Measurements from ENCODE around the gene PIK3CA. TPM values are rescaled to one million over a fixed set of nuclear protein-coding genes. Genes with fewer than 3 reads are reported as not detected.
"Not testable (repeated sequence)": the region's sequence is repeated elsewhere in the genome, so short reads cannot be mapped to it uniquely, and the experiment has no call there.

PIK3CA gene
- total RNA-seq, 1 donor from 2014 or later, result 20.8 TPM

DNA sequence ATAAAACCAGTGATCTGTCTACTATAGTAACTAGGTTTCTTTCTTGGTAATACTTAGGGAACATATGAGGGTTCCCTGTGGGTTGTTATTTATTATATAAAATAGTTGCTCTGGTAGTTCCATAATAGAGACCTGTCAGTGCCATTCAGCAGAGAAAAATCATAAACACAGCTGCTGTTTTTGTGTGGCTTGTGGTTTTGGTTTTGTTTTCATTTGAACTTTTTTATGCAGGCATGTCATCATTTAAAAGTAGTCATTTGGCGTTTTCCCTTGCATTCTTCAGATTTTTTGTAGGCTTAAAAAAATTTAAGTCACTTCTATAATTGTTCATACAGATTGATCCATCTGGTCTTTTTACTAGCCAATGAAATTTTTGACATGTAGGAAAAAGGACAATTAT lies 47.9 kb downstream of the PIK3CA start:
- peak; percentile 33 to 71 for DNase-seq (ENCODE audit: low read depth in 2 of 2)

GRCh38 chr3:179196700-179197099 lies 48.5 kb downstream of the PIK3CA start:
- no peak for DNase-seq (ENCODE audit: low read depth in 2 of 2)

- DNase-seq (ENCODE audit: low read depth in 2 of 2), result no peak
These were observed 52.6 kb downstream of the PIK3CA start for GRCh38 chr3:179200790-179201189.

GRCh38 chr3:179215550-179215949 lies 67.4 kb downstream of the PIK3CA start:
- DNase-seq (ENCODE audit: low read depth in 2 of 2), result not testable (repeated sequence)

- DNase-seq (ENCODE audit: low read depth in 2 of 2), result not testable (repeated sequence)
These were observed 70.1 kb downstream of the PIK3CA start for GRCh38 chr3:179218213-179218612.

GRCh38 chr3:179223548-179223947 lies 75.4 kb downstream of the PIK3CA start:
- no peak for DNase-seq (ENCODE audit: low read depth in 2 of 2)

DNA sequence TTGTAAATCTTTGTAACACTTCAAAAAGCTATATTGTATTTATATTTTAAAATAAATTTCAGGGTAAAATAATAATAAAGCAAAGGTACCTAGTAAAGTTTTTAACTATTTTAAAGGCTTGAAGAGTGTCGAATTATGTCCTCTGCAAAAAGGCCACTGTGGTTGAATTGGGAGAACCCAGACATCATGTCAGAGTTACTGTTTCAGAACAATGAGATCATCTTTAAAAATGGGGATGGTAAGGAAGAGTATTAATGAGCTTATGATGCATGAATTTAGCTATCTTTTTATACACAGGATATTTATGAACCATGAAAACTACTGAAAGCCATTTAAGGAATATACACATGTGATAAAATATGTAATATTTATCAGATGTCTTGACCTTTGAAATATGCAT lies 76.4 kb downstream of the PIK3CA start:
- DNase-seq (ENCODE audit: low read depth in 2 of 2), result no peak

GRCh38 chr3:179227349-179227748 lies 79.2 kb downstream of the PIK3CA start:
- DNase-seq (ENCODE audit: low read depth in 2 of 2), result no peak

DNA sequence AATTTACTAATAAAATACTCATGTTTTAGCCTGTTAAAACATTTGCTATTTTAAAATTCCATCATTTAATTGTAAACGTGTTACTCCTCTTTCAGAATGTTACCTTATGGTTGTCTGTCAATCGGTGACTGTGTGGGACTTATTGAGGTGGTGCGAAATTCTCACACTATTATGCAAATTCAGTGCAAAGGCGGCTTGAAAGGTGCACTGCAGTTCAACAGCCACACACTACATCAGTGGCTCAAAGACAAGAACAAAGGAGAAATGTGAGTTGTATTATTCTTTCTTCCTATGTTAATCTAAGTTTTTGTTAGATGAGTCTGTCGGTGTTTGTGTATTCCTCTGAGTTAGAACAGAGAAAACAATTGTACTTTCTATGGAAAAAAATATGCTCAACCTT lies 81.0 kb downstream of the PIK3CA start:
- DNase-seq (ENCODE audit: low read depth in 2 of 2), result no peak

GRCh38 chr3:179233043-179233442 lies 84.9 kb downstream of the PIK3CA start:
- DNase-seq (ENCODE audit: low read depth in 2 of 2), result no peak

- no peak for DNase-seq (ENCODE audit: low read depth in 2 of 2)
These were observed 86.0 kb downstream of the PIK3CA start for GRCh38 chr3:179234199-179234598.

DNA sequence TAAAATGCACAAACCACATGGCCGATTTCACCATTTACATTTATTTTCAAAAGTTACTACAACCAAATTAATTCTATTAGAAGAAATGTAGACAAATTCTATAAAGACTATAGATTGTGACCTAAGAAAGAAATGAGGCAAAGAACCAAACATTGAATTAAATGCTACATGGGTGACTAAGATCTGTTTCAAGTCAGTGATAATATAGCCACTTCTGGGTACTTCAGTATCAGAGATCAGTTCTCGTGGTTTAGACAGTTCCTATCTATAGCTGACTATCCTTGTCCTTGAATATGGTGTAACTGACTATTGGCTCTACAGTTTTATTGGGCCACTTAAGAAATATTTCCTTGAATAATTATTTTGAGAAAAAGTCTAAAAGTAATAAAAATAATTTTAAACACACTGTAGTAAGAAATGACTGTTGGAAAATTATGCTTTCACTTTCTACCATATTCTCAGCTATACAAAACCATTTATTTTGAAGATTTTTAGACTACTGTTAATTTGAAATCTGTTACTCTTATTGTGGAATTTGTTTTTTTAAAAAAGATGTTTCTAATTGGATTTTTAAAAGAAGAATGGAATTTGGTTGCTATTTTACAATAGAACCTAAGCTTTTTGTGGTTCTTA lies 88.6 kb downstream of the PIK3CA start:
- DNase-seq (ENCODE audit: low read depth in 2 of 2), result no peak

- DNase-seq (ENCODE audit: low read depth in 2 of 2), result not testable (repeated sequence)
These were observed 92.1 kb downstream of the PIK3CA start for GRCh38 chr3:179240299-179240698.

- not testable (repeated sequence) for DNase-seq (ENCODE audit: low read depth in 2 of 2)
These were observed 94.7 kb downstream of the PIK3CA start for GRCh38 chr3:179242859-179243258.

DNA sequence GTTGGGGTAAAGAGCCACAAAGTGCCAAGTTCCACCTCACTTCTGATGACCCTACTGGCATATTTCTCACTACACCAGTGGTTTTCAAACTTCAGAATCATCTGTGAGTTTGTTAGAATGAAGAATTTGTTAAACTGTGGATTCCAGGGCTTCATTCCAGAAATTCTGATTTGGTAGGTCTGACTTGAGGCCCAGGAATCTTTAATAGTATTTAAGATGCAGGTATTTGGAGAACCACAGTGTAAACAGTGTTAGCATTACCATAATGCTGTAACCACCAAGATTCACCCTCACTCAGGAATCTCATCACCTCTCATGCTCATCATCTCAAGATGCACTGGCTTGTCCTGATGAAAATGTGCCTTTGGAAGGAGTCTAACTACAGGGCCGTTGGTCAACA lies 96.7 kb downstream of the PIK3CA start:
- DNase-seq (ENCODE audit: low read depth in 2 of 2), result no peak

GRCh38 chr3:179247289-179248015 lies 99.3 kb downstream of the PIK3CA start:
- peak in 1 of 2 donors; percentile 44 for DNase-seq (ENCODE audit: low read depth in 2 of 2)

- no peak for DNase-seq (ENCODE audit: low read depth in 2 of 2)
These were observed 102.8 kb downstream of the PIK3CA start, which contains the start of gene KCNMB3 for GRCh38 chr3:179250803-179251476. KCNMB3 (minus strand) TSS chr3:179251114; CDS start chr3:179250990, 124 bp downstream.

DNA sequence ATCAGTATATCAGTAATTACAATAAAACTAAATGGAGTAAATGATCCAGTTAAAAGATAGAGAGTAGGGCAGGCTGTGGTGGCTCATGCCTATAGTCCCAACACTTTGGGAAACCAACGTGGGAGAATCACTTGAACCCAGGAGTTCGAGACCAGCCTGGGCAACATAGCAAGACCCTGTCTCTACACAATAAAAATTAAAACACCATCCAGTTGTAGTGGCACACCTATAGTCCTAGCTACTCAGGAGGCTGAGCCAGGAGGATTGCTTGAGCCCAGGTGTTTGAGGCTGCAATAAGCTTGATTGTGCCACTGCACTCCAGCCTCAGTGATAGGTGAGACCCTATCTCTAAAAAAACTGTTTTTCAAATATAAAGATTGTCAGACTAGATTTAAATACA lies 108.7 kb downstream of the PIK3CA start:
- DNase-seq (ENCODE audit: low read depth in 2 of 2), result no peak

DNA sequence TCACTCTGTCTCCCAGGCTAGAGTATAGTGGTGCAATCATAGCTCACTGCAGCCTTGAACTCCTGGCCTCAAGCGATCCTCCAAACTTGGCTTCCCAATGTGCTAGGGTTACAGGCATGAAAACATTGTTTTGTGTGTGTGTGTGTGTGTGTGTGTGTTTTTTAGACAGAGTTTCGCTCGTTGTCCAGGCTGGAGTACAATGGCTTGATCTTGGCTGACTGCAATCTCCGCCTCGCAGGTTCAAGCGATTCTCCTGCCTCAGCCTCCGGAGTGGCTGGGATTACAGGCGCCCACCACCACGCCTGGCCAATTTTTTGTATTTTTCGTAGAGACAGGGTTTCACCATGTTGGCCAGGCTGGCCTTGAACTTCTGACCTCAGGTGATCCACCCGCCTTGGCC lies 109.6 kb downstream of the PIK3CA start:
- not testable (repeated sequence) for DNase-seq (ENCODE audit: low read depth in 2 of 2)

GRCh38 chr3:179258820-179259219 lies 110.7 kb downstream of the PIK3CA start:
- DNase-seq (ENCODE audit: low read depth in 2 of 2), result no peak

- not testable (repeated sequence) for DNase-seq (ENCODE audit: low read depth in 2 of 2)
These were observed 112.0 kb downstream of the PIK3CA start for GRCh38 chr3:179259959-179260756.
